GM21390 (cell line): ENCODE results near the gene PARP16.

ENCODE experiments used
- ATAC-seq: cut with Tn5 transposase; IDR thresholded peaks from one replicate; pipeline ENCODE4 v1.9.1; 2021; ENCODE audit not compliant: unreplicated experiment

PARP16 gene

GRCh38 chr15:65286704-65287519, at the start of gene PARP16:
PARP16 (minus strand) TSS chr15:65286883; CDS start chr15:65286426, 457 bp downstream.
- peak; percentile 90 for ATAC-seq

- ATAC-seq: no peak
These were observed 48.8 kb upstream of the PARP16 start for GRCh38 chr15:65335278-65336055.

GRCh38 chr15:65334586-65335231, 48.0 kb upstream of the PARP16 start:
- no peak for ATAC-seq

- ATAC-seq: no peak
These were observed 47.2 kb upstream of the PARP16 start for GRCh38 chr15:65333856-65334255.

GRCh38 chr15:65333148-65333820, 46.6 kb upstream of the PARP16 start:
- ATAC-seq: no peak

GRCh38 chr15:65332391-65333147, 45.9 kb upstream of the PARP16 start:
- ATAC-seq: no peak

- no peak for ATAC-seq
These were observed 45.1 kb upstream of the PARP16 start for GRCh38 chr15:65331811-65332210.

GRCh38 chr15:65330934-65331645, 44.4 kb upstream of the PARP16 start:
- ATAC-seq: no peak

- no peak for ATAC-seq
These were observed 43.5 kb upstream of the PARP16 start for GRCh38 chr15:65329984-65330735.

- no peak for ATAC-seq
These were observed 42.8 kb upstream of the PARP16 start for GRCh38 chr15:65329288-65329983.

- ATAC-seq: no peak
These were observed 42.0 kb upstream of the PARP16 start for GRCh38 chr15:65328506-65329287.

GRCh38 chr15:65327651-65328393, 41.1 kb upstream of the PARP16 start:
- no peak for ATAC-seq

GRCh38 chr15:65326818-65327217, 40.1 kb upstream of the PARP16 start:
- no peak for ATAC-seq

GRCh38 chr15:65326117-65326526, 39.4 kb upstream of the PARP16 start:
- no peak for ATAC-seq

- ATAC-seq: no peak
These were observed 36.4 kb upstream of the PARP16 start for GRCh38 chr15:65323071-65323511.

- ATAC-seq: no peak
These were observed 32.2 kb upstream of the PARP16 start for GRCh38 chr15:65318870-65319356.
